ENCODE measurements around the gene POTEF.
"Not testable (repeated sequence)": the region's sequence is repeated elsewhere in the genome, so short reads cannot be mapped to it uniquely, and the experiment has no call there.

The POTEF gene

GRCh38 chr2:130140516-130140915 is 11.5 kb upstream of the POTEF start:
- H3K36me3 ChIP-seq (ENCODE audit: control insufficient read depth, insufficient read depth, low read length); H3K4me1 ChIP-seq (ENCODE audit: control insufficient read depth, insufficient read depth, low read length, poor library complexity, severe bottlenecking); H3K9me3 ChIP-seq (ENCODE audit: control insufficient read depth, low read length); H3K27ac ChIP-seq (ENCODE audit: low read depth, low read length, severe bottlenecking); H3K4me3 ChIP-seq (ENCODE audit: extremely low read depth, insufficient read depth, low read length, poor library complexity, severe bottlenecking): not testable (repeated sequence)
- WGBS, 2 experiments (ENCODE audit: insufficient coverage in 2 of 2), result 79 to 89% methylated on average over 3 to 6 of the region's 7 CpGs

DNA sequence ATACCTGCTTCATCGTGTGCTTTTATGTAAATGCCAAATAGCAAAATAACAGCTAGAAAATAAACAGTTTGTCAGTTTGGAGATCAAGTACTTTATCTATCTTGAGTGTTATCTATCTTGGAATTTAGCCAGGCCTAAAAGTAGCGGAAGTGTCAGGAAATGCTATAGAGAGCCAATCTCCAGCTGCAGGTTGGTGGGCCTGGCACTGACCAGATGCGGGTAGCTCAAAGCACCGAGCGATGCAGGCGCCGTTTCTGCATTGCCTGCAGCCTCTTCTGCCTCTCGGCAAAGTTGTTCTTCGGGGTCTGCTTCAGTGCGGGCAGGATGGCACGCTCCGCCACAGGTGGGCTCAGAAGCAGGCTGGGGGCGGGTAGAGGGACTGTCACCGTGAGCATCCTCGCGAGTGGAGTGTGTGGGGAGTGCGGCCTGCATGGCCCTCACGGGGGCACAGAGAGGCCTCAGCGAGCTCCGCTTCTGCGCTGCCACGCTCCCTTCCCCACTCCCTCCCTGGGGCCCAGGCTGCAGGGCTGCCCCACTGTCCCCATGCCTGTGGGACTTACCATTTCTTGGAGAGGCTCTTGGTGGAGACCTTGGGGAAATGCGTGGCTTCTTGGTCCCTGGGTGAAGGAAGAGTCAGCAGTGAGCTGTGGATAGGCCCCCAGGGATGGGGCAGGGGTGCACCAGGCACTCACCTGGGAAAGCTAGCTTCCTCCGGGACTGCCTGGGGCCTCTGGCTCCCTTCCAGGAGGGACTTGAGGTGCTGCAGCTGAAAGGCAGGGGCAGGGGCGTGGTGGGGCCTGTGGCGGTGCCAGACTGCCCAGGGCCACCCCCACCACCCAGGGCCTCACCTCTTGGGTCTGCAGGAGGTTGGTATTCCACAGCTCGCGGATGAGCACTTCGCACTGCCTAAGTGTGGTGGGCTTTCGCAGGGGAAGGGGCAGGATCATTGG is 10.6 kb upstream of the POTEF start:
- H3K36me3 ChIP-seq (ENCODE audit: control insufficient read depth, insufficient read depth, low read length); H3K9me3 ChIP-seq (ENCODE audit: control insufficient read depth, low read length); H3K27ac ChIP-seq (ENCODE audit: low read depth, low read length, severe bottlenecking); H3K4me3 ChIP-seq (ENCODE audit: extremely low read depth, insufficient read depth, low read length, poor library complexity, severe bottlenecking); H3K4me1 ChIP-seq (ENCODE audit: control insufficient read depth, insufficient read depth, low read length, poor library complexity, severe bottlenecking): not testable (repeated sequence)
- 90 to 94% methylated on average over 8 to 9 of the region's 30 CpGs for WGBS, 2 experiments (ENCODE audit: insufficient coverage in 2 of 2)

GRCh38 chr2:130138841-130139251 is 9.8 kb upstream of the POTEF start:
- WGBS, 2 experiments (ENCODE audit: insufficient coverage in 2 of 2), result 98 to 100% methylated on average over 4 to 7 of the region's 15 CpGs
- H3K36me3 ChIP-seq (ENCODE audit: control insufficient read depth, insufficient read depth, low read length); H3K4me1 ChIP-seq (ENCODE audit: control insufficient read depth, insufficient read depth, low read length, poor library complexity, severe bottlenecking); H3K27ac ChIP-seq (ENCODE audit: low read depth, low read length, severe bottlenecking); H3K9me3 ChIP-seq (ENCODE audit: control insufficient read depth, low read length); H3K4me3 ChIP-seq (ENCODE audit: extremely low read depth, insufficient read depth, low read length, poor library complexity, severe bottlenecking): not testable (repeated sequence)

GRCh38 chr2:130138326-130138725 is 9.3 kb upstream of the POTEF start:
- not testable (repeated sequence) for H3K27ac ChIP-seq (ENCODE audit: low read depth, low read length, severe bottlenecking); H3K9me3 ChIP-seq (ENCODE audit: control insufficient read depth, low read length); H3K36me3 ChIP-seq (ENCODE audit: control insufficient read depth, insufficient read depth, low read length); H3K4me1 ChIP-seq (ENCODE audit: control insufficient read depth, insufficient read depth, low read length, poor library complexity, severe bottlenecking); H3K4me3 ChIP-seq (ENCODE audit: extremely low read depth, insufficient read depth, low read length, poor library complexity, severe bottlenecking)
- WGBS, 2 experiments (ENCODE audit: insufficient coverage in 2 of 2), result 81 to 98% methylated on average over 3 to 6 of the region's 13 CpGs

- H3K27ac ChIP-seq (ENCODE audit: low read depth, low read length, severe bottlenecking); H3K4me3 ChIP-seq (ENCODE audit: extremely low read depth, insufficient read depth, low read length, poor library complexity, severe bottlenecking); H3K9me3 ChIP-seq (ENCODE audit: control insufficient read depth, low read length); H3K4me1 ChIP-seq (ENCODE audit: control insufficient read depth, insufficient read depth, low read length, poor library complexity, severe bottlenecking); H3K36me3 ChIP-seq (ENCODE audit: control insufficient read depth, insufficient read depth, low read length): not testable (repeated sequence)
- 84 to 92% methylated on average over 2 to 3 of the region's 5 CpGs for WGBS, 2 experiments (ENCODE audit: insufficient coverage in 2 of 2)
Observed at GRCh38 chr2:130137118-130137517, 8.1 kb upstream of the POTEF start.

DNA sequence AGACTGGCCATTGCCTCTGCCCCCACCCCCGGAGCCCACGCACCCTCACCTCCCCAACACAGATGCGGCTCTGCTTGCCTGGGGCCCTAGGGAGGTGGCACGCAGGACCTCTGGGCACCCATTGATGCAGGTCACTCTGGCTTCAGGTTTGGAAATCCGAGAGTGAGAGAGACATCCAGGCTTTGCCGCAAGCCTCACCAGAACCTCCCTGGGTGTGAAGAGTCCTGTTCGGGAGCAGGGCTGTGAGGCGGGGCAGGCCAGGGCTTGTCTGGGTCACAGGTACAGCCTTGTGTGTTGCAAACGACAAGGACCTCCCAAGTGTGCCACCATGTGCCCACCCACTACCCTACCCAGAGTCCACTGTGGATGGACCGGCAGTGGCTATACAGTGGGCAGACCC is 7.5 kb upstream of the POTEF start:
- not testable (repeated sequence) for H3K36me3 ChIP-seq (ENCODE audit: control insufficient read depth, insufficient read depth, low read length); H3K27ac ChIP-seq (ENCODE audit: low read depth, low read length, severe bottlenecking); H3K4me3 ChIP-seq (ENCODE audit: extremely low read depth, insufficient read depth, low read length, poor library complexity, severe bottlenecking); H3K4me1 ChIP-seq (ENCODE audit: control insufficient read depth, insufficient read depth, low read length, poor library complexity, severe bottlenecking); H3K9me3 ChIP-seq (ENCODE audit: control insufficient read depth, low read length)
- 90 to 94% methylated on average over 3 to 5 of the region's 10 CpGs for WGBS, 2 experiments (ENCODE audit: insufficient coverage in 2 of 2)

DNA sequence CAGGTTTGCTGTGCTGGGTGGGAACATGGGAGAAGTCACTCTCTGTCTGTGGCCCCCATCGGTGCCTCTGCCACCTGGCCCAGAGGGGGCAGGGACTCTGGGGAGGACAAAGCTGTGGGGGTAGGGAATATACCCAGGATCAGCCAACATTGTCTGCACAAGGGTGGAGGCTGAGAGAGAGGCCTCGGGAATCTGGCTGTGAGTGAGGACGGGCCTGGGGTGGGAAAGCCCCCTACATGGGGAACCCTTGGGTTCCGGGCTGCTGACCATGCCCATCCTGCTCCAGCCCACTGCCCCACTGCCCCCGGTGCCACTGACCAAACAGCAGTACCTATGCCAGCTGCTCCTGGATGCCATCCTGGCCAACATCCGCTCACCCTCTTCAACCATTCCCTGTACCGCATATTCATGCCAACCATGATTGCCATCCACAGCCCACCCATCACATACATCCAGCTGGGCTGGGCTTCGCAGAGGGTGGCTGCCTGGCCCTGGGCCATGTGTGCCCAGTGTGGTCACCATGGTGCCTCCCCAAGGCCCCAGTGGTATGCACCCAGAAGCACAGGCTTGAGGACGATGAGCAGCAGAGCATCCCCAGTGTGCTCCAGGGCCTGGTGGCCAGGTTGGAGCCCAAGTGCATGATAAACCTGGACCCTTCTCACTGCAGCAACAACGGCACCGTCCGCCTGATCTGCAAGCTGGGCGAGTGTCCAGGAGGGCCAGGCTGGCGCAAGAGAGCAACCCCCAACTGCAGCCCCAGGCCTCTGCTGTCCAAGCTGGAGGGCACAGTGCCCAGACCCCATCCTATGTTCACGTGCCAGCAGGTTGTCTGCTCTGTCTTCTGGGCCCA is 6.9 kb upstream of the POTEF start:
- H3K4me1 ChIP-seq (ENCODE audit: control insufficient read depth, insufficient read depth, low read length, poor library complexity, severe bottlenecking), result no peaks in the 10 kb centered on the region
- 86 to 94% methylated on average over 9 to 14 of the region's 15 CpGs for WGBS, 2 experiments (ENCODE audit: insufficient coverage in 2 of 2)
- H3K9me3 ChIP-seq (ENCODE audit: control insufficient read depth, low read length), result no peaks in the 10 kb centered on the region
- H3K4me3 ChIP-seq (ENCODE audit: extremely low read depth, insufficient read depth, low read length, poor library complexity, severe bottlenecking), result no peak overlapping the region
- H3K27ac ChIP-seq (ENCODE audit: low read depth, low read length, severe bottlenecking), result no peak overlapping the region
- no peaks in the 10 kb centered on the region for H3K36me3 ChIP-seq (ENCODE audit: control insufficient read depth, insufficient read depth, low read length)

GRCh38 chr2:130128464-130128863 is 558 bp downstream of the POTEF start:
- 94% methylated on average over 6 of the region's 14 CpGs; no CpG with 5 or more reads in 1 of the 2 experiments for WGBS, 2 experiments (ENCODE audit: insufficient coverage in 2 of 2)
- not testable (repeated sequence) for H3K4me1 ChIP-seq (ENCODE audit: control insufficient read depth, insufficient read depth, low read length, poor library complexity, severe bottlenecking); H3K9me3 ChIP-seq (ENCODE audit: control insufficient read depth, low read length); H3K27ac ChIP-seq (ENCODE audit: low read depth, low read length, severe bottlenecking); H3K36me3 ChIP-seq (ENCODE audit: control insufficient read depth, insufficient read depth, low read length); H3K4me3 ChIP-seq (ENCODE audit: extremely low read depth, insufficient read depth, low read length, poor library complexity, severe bottlenecking)

DNA sequence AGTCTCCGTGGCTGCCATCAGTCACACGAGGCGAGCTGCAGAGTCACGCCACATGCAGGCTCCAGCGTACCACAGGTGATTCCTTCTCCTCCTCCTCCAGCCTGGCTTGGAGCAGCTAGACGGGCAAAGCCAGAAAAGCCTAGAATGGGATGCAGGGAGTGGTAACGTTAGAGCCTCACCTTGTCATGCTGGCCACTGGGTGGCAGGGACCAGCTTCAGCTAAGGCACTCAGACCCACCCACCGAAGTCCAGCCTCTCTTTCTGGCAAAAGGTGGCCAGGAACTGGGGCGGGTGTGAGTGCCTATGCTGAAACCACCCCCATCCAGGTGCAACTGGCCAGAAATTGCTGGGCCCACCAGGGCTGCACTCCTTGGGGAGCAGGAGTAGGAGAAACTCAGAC is 1.3 kb downstream of the POTEF start:
- H3K9me3 ChIP-seq (ENCODE audit: control insufficient read depth, low read length); H3K4me1 ChIP-seq (ENCODE audit: control insufficient read depth, insufficient read depth, low read length, poor library complexity, severe bottlenecking); H3K36me3 ChIP-seq (ENCODE audit: control insufficient read depth, insufficient read depth, low read length); H3K4me3 ChIP-seq (ENCODE audit: extremely low read depth, insufficient read depth, low read length, poor library complexity, severe bottlenecking); H3K27ac ChIP-seq (ENCODE audit: low read depth, low read length, severe bottlenecking): not testable (repeated sequence)
- no CpG with 5 or more reads among the region's 9 CpGs for WGBS, 2 experiments (ENCODE audit: insufficient coverage in 2 of 2)

DNA sequence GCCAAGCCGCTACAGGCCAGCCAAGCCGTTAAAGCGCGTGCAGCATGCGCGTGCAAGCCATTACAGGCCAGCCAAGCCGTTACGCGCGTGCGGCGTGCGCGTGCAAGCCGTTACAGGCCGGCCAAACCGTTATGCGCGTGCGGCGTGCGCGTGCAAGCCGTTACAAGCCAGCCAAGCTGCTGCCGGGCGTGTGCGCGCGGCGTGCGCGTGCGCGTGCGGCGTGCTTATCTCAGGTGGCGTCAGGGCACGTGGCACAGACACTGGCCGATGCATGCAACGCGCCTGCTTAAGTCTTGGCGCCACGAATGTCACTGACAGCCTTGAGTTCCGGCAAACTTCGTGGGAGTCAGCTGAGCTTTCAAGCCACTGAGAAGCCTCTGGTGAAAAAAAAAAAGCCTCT is 8.1 kb downstream of the POTEF start:
- H3K36me3 ChIP-seq (ENCODE audit: control insufficient read depth, insufficient read depth, low read length); H3K4me1 ChIP-seq (ENCODE audit: control insufficient read depth, insufficient read depth, low read length, poor library complexity, severe bottlenecking); H3K27ac ChIP-seq (ENCODE audit: low read depth, low read length, severe bottlenecking); H3K4me3 ChIP-seq (ENCODE audit: extremely low read depth, insufficient read depth, low read length, poor library complexity, severe bottlenecking); H3K9me3 ChIP-seq (ENCODE audit: control insufficient read depth, low read length): not testable (repeated sequence)
- 95 to 100% methylated on average over 1 to 17 of the region's 45 CpGs for WGBS, 2 experiments (ENCODE audit: insufficient coverage in 2 of 2)

Measured in mesodermal cell (in vitro differentiated cells).